Measurements from ENCODE around the gene DNAJB4.

The DNAJB4 gene

DNA sequence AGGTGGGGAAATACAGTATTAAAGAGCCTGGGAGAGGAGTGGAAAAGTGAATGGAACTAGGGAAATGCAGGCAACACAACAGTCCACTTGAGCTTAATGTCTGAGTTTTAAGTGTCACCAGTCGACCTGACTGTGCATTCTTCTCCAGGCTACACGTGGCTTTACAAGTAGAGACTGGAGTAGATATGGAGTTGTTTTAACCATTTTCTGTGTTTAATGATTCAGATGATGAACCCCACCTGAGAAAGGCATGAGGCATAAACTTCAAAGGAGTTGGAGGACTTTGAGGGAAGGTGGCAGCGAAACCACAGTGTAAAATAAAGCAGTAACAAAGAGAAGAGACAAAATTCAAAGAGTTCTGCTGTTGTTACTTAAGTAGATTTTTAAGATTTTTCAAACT lies 38.4 kb upstream of the DNAJB4 start:
- no peak overlapping the region for H3K4me3 ChIP-seq (ENCODE audit: low read depth, low read length)
- in situ Hi-C loops (cut with HindIII; ENCODE audit: low sequenced_read_pairs): no loop called here

GRCh38 chr1:77970192-77970591 lies 34.5 kb upstream of the DNAJB4 start:
- no peak for DNase-seq (ENCODE audit: low read depth, low spot score)
- TF ChIP-seq, protein P1, sequence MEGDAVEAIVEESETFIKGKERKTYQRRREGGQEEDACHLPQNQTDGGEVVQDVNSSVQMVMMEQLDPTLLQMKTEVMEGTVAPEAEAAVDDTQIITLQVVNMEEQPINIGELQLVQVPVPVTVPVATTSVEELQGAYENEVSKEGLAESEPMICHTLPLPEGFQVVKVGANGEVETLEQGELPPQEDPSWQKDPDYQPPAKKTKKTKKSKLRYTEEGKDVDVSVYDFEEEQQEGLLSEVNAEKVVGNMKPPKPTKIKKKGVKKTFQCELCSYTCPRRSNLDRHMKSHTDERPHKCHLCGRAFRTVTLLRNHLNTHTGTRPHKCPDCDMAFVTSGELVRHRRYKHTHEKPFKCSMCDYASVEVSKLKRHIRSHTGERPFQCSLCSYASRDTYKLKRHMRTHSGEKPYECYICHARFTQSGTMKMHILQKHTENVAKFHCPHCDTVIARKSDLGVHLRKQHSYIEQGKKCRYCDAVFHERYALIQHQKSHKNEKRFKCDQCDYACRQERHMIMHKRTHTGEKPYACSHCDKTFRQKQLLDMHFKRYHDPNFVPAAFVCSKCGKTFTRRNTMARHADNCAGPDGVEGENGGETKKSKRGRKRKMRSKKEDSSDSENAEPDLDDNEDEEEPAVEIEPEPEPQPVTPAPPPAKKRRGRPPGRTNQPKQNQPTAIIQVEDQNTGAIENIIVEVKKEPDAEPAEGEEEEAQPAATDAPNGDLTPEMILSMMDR (IDR thresholded peaks at IDR 0.05; ENCODE audit: low read depth, low read length): no peak
- in situ Hi-C loops (cut with HindIII; ENCODE audit: low sequenced_read_pairs): no loop called here
- H3K4me3 ChIP-seq (ENCODE audit: low read depth, low read length): no peak overlapping the region

More for the DNA sequence above, 38.4 kb upstream of the DNAJB4 start:
- TF ChIP-seq, protein P1 (IDR thresholded peaks at IDR 0.05; ENCODE audit: low read depth, low read length): no peak
- no peak for DNase-seq (ENCODE audit: low read depth, low spot score)

DNA sequence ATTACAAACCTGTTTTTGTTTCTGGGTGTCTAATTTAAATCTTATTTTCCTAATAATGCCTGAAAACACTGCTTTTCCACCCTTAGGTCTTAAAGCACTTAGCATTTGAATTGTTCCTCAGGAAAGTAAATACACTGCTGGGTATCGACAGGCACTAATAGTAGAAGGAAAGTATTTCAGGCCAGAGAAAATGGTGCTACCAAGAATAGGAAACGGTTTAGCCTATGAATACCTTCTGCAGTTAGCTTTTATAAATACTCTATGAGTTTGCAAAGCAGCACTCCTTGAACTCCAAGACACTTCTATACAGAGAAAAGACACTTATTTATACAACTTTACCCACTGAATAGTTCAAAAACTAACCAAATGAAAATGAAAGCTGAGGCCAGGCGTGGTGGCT lies 32.7 kb upstream of the DNAJB4 start:
- TF ChIP-seq, protein P1 (IDR thresholded peaks at IDR 0.05; ENCODE audit: low read depth, low read length): no peak
- no peak overlapping the region for H3K4me3 ChIP-seq (ENCODE audit: low read depth, low read length)
- DNase-seq (ENCODE audit: low read depth, low spot score): no peak
- in situ Hi-C loops (cut with HindIII; ENCODE audit: low sequenced_read_pairs): no loop called here

GRCh38 chr1:77975386-77975785 lies 29.4 kb upstream of the DNAJB4 start:
- TF ChIP-seq, protein P1 (IDR thresholded peaks at IDR 0.05; ENCODE audit: low read depth, low read length): no peak
- peak; percentile 39 for DNase-seq (ENCODE audit: low read depth, low spot score)
- H3K4me3 ChIP-seq (ENCODE audit: low read depth, low read length): peak overlapping the region; percentile 23
- in situ Hi-C loops (cut with HindIII; ENCODE audit: low sequenced_read_pairs): no loop called here

- in situ Hi-C loops (cut with HindIII; ENCODE audit: low sequenced_read_pairs): no loop called here
- DNase-seq (ENCODE audit: low read depth, low spot score): peak; percentile 48
- H3K4me3 ChIP-seq (ENCODE audit: low read depth, low read length): peak overlapping the region; percentile 100
- TF ChIP-seq, protein P1 (IDR thresholded peaks at IDR 0.05; ENCODE audit: low read depth, low read length): no peak
Measured at GRCh38 chr1:77975907-77976306, 28.8 kb upstream of the DNAJB4 start.

- H3K4me3 ChIP-seq (ENCODE audit: low read depth, low read length): peak overlapping the region; percentile 100
- no peak for DNase-seq (ENCODE audit: low read depth, low spot score)
- in situ Hi-C loops (cut with HindIII; ENCODE audit: low sequenced_read_pairs): no loop called here
- TF ChIP-seq, protein P1 (IDR thresholded peaks at IDR 0.05; ENCODE audit: low read depth, low read length): no peak
Measured at GRCh38 chr1:77976433-77977076, 28.2 kb upstream of the DNAJB4 start.
